Tibial artery (tissue), 4 donors: ENCODE data around the gene UBAC2.

ENCODE experiments used
- DNase-seq, 2 donors: peaks; one replicate each; pipeline ENCODE4 v3.0.0-alpha.2; 2019
- H3K27ac ChIP-seq, 2 donors: fragments of 200-600 bp; sonication (generic) in 1 of 2; 1 replicate in 1 of 2; 2 replicates in 1 of 2; pipeline ENCODE4 v1.5.1; 2018 to 2019; ENCODE audit warnings: mild to moderate bottlenecking in 1 of 2
- H3K27me3 ChIP-seq, 2 donors: fragments of 200-600 bp; sonication (generic) in 1 of 2; one replicate each; pipeline versions ENCODE4 v1.5.1 to v1.6.0; 2016 to 2019
- H3K36me3 ChIP-seq, 3 donors: fragments of 200-600 bp; sonication (generic) in 2 of 3; one replicate each; pipeline ENCODE4 v1.5.1; 2016 to 2019; ENCODE audit warnings: mild to moderate bottlenecking in 2 of 3
- H3K4me1 ChIP-seq, 4 donors: fragments of 200-600 bp; sonication (generic) in 2 of 4; 1 replicate in 3 of 4; 2 replicates in 1 of 4; pipeline ENCODE4 v1.5.1; 2016 to 2019
- H3K4me3 ChIP-seq, 2 donors: fragments of 200-600 bp; sonication (generic) in 1 of 2; 1 replicate in 1 of 2; 2 replicates in 1 of 2; pipeline ENCODE4 v1.5.1; 2018 to 2019; ENCODE audit warnings: mild to moderate bottlenecking in 2 of 2
- H3K9me3 ChIP-seq, 3 donors: fragments of 200-600 bp; sonication (generic) in 1 of 3; one replicate each; pipeline ENCODE4 v1.5.1; 2016 to 2019
- CTCF ChIP-seq, 2 experiments: fragments of 200-600 bp in 1 of 2; fragments of 450-650 bp in 1 of 2; IDR thresholded peaks; one replicate each; pipeline ENCODE4 v1.5.1; 2017 to 2019; ENCODE audit warnings: antibody characterized with exemption in 2 of 2, mild to moderate bottlenecking in 1 of 2, moderate library complexity in 1 of 2
- intact Hi-C: fragments of 100-400 bp; cut with DNase I; formaldehyde crosslinking; loops from one replicate; pipeline ENCODE4 v1.15.0; 2023; ENCODE audit warnings: low total_unique reads

The UBAC2 gene

GRCh38 chr13:99273128-99273527 lies 72.5 kb downstream of the UBAC2 start:
- H3K27me3 ChIP-seq: no peaks in the 10 kb centered on the region
- H3K4me1 ChIP-seq: no peaks in the 10 kb centered on the region
- DNase-seq: no peak
- H3K27ac ChIP-seq: no peak overlapping the region
- no peak for TF ChIP-seq CTCF (IDR thresholded peaks at IDR 0.05)
- intact Hi-C loops: no loop called here
- H3K36me3 ChIP-seq: no peaks in the 10 kb centered on the region
- H3K9me3 ChIP-seq: peaks cover 0 to 6% (median 0%) of the 10 kb centered on the region in 3 donors
- no peak overlapping the region for H3K4me3 ChIP-seq

- DNase-seq: no peak
- H3K4me3 ChIP-seq: no peak overlapping the region
- no peak for TF ChIP-seq CTCF (IDR thresholded peaks at IDR 0.05)
- H3K27ac ChIP-seq: no peak overlapping the region
- intact Hi-C loops: no loop called here
- H3K36me3 ChIP-seq: no peaks in the 10 kb centered on the region
- no peaks in the 10 kb centered on the region for H3K27me3 ChIP-seq
- peaks cover 0 to 6% (median 0%) of the 10 kb centered on the region in 3 donors for H3K9me3 ChIP-seq
- no peaks in the 10 kb centered on the region for H3K4me1 ChIP-seq
Measured at GRCh38 chr13:99275093-99275469, 74.4 kb downstream of the UBAC2 start.

- intact Hi-C loops: no loop called here
- Histone ChIP-seq H3K27ac (no peak overlapping the region), H3K4me1 (peaks cover 0 to 5% (median 2%) of the 10 kb centered on the region in 4 donors), H3K36me3 (no peaks in the 10 kb centered on the region), H3K4me3 (no peak overlapping the region), H3K27me3 (no peaks in the 10 kb centered on the region), H3K9me3 (peaks cover 0 to 6% (median 0%) of the 10 kb centered on the region in 3 donors)
- no peak for TF ChIP-seq CTCF (IDR thresholded peaks at IDR 0.05)
- no peak for DNase-seq
Measured at GRCh38 chr13:99276706-99277105, 76.1 kb downstream of the UBAC2 start.

GRCh38 chr13:99277629-99278028 lies 77.0 kb downstream of the UBAC2 start:
- TF ChIP-seq CTCF (IDR thresholded peaks at IDR 0.05): no peak
- no peak overlapping the region for H3K4me3 ChIP-seq
- H3K4me1 ChIP-seq: peaks cover 0 to 14% (median 11%) of the 10 kb centered on the region in 4 donors
- no peaks in the 10 kb centered on the region for H3K36me3 ChIP-seq
- H3K27ac ChIP-seq: no peak overlapping the region
- DNase-seq: peak in 1 of 2 donors; percentile 39
- intact Hi-C loops: no loop called here
- H3K9me3 ChIP-seq: peaks cover 0 to under 1% (median 0%) of the 10 kb centered on the region in 3 donors
- no peaks in the 10 kb centered on the region for H3K27me3 ChIP-seq

- Histone ChIP-seq H3K27me3 (no peaks in the 10 kb centered on the region), H3K36me3 (no peaks in the 10 kb centered on the region), H3K9me3 (no peaks in the 10 kb centered on the region), H3K4me3 (no peak overlapping the region), H3K27ac (no peak overlapping the region), H3K4me1 (peaks cover 0 to 19% (median 14%) of the 10 kb centered on the region in 4 donors)
- no peak for DNase-seq
- TF ChIP-seq CTCF (IDR thresholded peaks at IDR 0.05): no peak
- intact Hi-C loops: no loop called here
Measured at GRCh38 chr13:99278200-99278599, 77.5 kb downstream of the UBAC2 start.

GRCh38 chr13:99278843-99279242 lies 78.2 kb downstream of the UBAC2 start:
- no peak for DNase-seq
- H3K36me3 ChIP-seq: no peaks in the 10 kb centered on the region
- peaks cover 0 to 22% (median 15%) of the 10 kb centered on the region in 4 donors for H3K4me1 ChIP-seq
- no peaks in the 10 kb centered on the region for H3K27me3 ChIP-seq
- no peak for TF ChIP-seq CTCF (IDR thresholded peaks at IDR 0.05)
- no peak overlapping the region for H3K27ac ChIP-seq
- H3K4me3 ChIP-seq: no peak overlapping the region
- H3K9me3 ChIP-seq: no peaks in the 10 kb centered on the region
- intact Hi-C loops: no loop called here
